Liver (tissue), 9 donors: ENCODE data around the gene WDR31. TPM values are rescaled to one million over a fixed set of nuclear protein-coding genes. Genes with fewer than 3 reads are reported as not detected.

ENCODE experiments used
- DNase-seq: peaks from one replicate; pipeline ENCODE4 v3.0.0-alpha.2; 2017; ENCODE audit warnings: low spot score
- H3K27ac ChIP-seq, 2 donors: one replicate each; pipeline ENCODE4 v1.7.0; 2013; ENCODE audit warnings: inconsistent platforms in 2 of 2, low read length in 2 of 2, control low read depth in 1 of 2, low read depth in 1 of 2, mild to moderate bottlenecking in 1 of 2
- H3K27me3 ChIP-seq, 4 donors: one replicate each; pipeline versions ENCODE4 v1.6.1 to v1.7.0; 2013; ENCODE audit warnings: low read length in 3 of 4, inconsistent platforms in 1 of 4, mild to moderate bottlenecking in 1 of 4, moderate library complexity in 1 of 4; ENCODE audit not compliant: control insufficient read depth in 4 of 4, insufficient read depth in 4 of 4
- H3K36me3 ChIP-seq, 4 donors: one replicate each; pipeline versions ENCODE4 v1.6.1 to v1.7.0; 2013; ENCODE audit warnings: low read length in 3 of 4, mild to moderate bottlenecking in 3 of 4, low read depth in 1 of 4, moderate library complexity in 1 of 4; ENCODE audit not compliant: control insufficient read depth in 4 of 4, insufficient read depth in 3 of 4
- H3K4me1 ChIP-seq, 4 donors: one replicate each; pipeline versions ENCODE4 v1.6.1 to v1.7.0; 2013; ENCODE audit warnings: low read length in 3 of 4, mild to moderate bottlenecking in 3 of 4, moderate library complexity in 1 of 4; ENCODE audit not compliant: control insufficient read depth in 4 of 4, insufficient read depth in 4 of 4
- H3K4me3 ChIP-seq, 3 donors: one replicate each; pipeline versions ENCODE4 v1.6.1 to v1.7.0; 2013; ENCODE audit warnings: low read length in 3 of 3, control low read depth in 1 of 3, low read depth in 1 of 3, mild to moderate bottlenecking in 1 of 3
- H3K9ac ChIP-seq, 2 donors: one replicate each; pipeline ENCODE4 v1.7.0; 2013; ENCODE audit warnings: low read length in 2 of 2, mild to moderate bottlenecking in 2 of 2, moderate library complexity in 2 of 2, control low read depth in 1 of 2, low read depth in 1 of 2
- H3K9me3 ChIP-seq, 4 donors: one replicate each; pipeline versions ENCODE4 v1.6.1 to v1.7.0; 2013; ENCODE audit warnings: low read length in 3 of 4; ENCODE audit not compliant: control insufficient read depth in 4 of 4
- CTCF ChIP-seq: fragments of 150-350 bp; IDR thresholded peaks from 2 replicates; pipeline ENCODE4 v1.5.1; 2017; ENCODE audit warnings: improper control_type of control experiment, low read depth, low read length; ENCODE audit not compliant: missing input control
- EGR1 ChIP-seq, 2 donors: IDR thresholded peaks; 2 replicates each; pipeline ENCODE4 v1.6.1; 2016 to 2018; ENCODE audit warnings: antibody characterized with exemption in 2 of 2, low read depth in 2 of 2
- FOXA1 ChIP-seq: IDR thresholded peaks from 2 replicates; pipeline ENCODE4 v1.6.1; 2016; ENCODE audit warnings: antibody characterized with exemption
- FOXA2 ChIP-seq: IDR thresholded peaks from 2 replicates; pipeline ENCODE4 v1.6.1; 2016; ENCODE audit warnings: antibody characterized with exemption
- GABPA ChIP-seq, 2 donors: IDR thresholded peaks in 1 of 2; conservative IDR thresholded peaks in 1 of 2; 2 replicates each; pipeline ENCODE4 v1.6.1; 2016; ENCODE audit warnings: antibody characterized with exemption in 2 of 2, mild to moderate bottlenecking in 1 of 2, moderate library complexity in 1 of 2
- HNF4A ChIP-seq, 2 donors: conservative IDR thresholded peaks; 2 replicates each; pipeline ENCODE4 v1.6.1; 2016; ENCODE audit warnings: antibody characterized with exemption in 2 of 2, mild to moderate bottlenecking in 2 of 2
- HNF4G ChIP-seq: IDR thresholded peaks from 2 replicates; pipeline ENCODE4 v1.6.1; 2016; ENCODE audit warnings: antibody characterized with exemption
- JUND ChIP-seq, 2 donors: IDR thresholded peaks; 2 replicates each; pipeline ENCODE4 v1.6.1; 2016; ENCODE audit warnings: antibody characterized with exemption in 2 of 2
- MAX ChIP-seq: IDR thresholded peaks from 2 replicates; pipeline ENCODE4 v1.6.1; 2016; ENCODE audit warnings: antibody characterized with exemption
- NR2F2 ChIP-seq: IDR thresholded peaks from 2 replicates; pipeline ENCODE4 v1.6.1; 2016; ENCODE audit warnings: antibody characterized with exemption
- RAD21 ChIP-seq, 2 donors: IDR thresholded peaks; 2 replicates each; pipeline ENCODE4 v1.6.1; 2016; ENCODE audit warnings: antibody characterized with exemption in 2 of 2, mild to moderate bottlenecking in 2 of 2
- REST ChIP-seq: IDR thresholded peaks from 2 replicates; pipeline ENCODE4 v1.6.1; 2016; ENCODE audit warnings: antibody characterized with exemption, mild to moderate bottlenecking
- RXRA ChIP-seq, 2 donors: IDR thresholded peaks; 2 replicates each; pipeline ENCODE4 v1.6.1; 2017 to 2018; ENCODE audit warnings: antibody characterized with exemption in 2 of 2, mild to moderate bottlenecking in 1 of 2
- SP1 ChIP-seq: IDR thresholded peaks from 2 replicates; pipeline ENCODE4 v1.6.1; 2018; ENCODE audit warnings: antibody characterized with exemption, mild to moderate bottlenecking
- TAF1 ChIP-seq: conservative IDR thresholded peaks from 2 replicates; pipeline ENCODE4 v1.6.1; 2016; ENCODE audit warnings: antibody characterized with exemption, mild to moderate bottlenecking
- YY1 ChIP-seq: IDR thresholded peaks from 2 replicates; pipeline ENCODE4 v1.6.1; 2016; ENCODE audit warnings: antibody characterized with exemption, mild to moderate bottlenecking
- WGBS: extraction: QIAGEN DNeasy Blood & Tissue Kit; methylation state at CpG from one replicate; pipeline ENCODE4 v1.1.7; 2013; 5-methylcytosine and 5-hydroxymethylcytosine counted together
- polyA plus RNA-seq, 2 donors: library from polyadenylated mRNA; stranded (reverse) in 1 of 2; unstranded in 1 of 2; fragments of 200-250 nt in 1 of 2; fragments of >200 nt in 1 of 2; fragmentation: Nextera tagmentation in 1 of 2; extraction: Ambion mirVana in 1 of 2; gene quantifications; one replicate each; pipeline versions ENCODE4 v1.2.1 to v1.2.3, GENCODE V29; 2013 to 2015
- total RNA-seq, 2 donors: library from RNA; depleted of rRNA; stranded (reverse); fragments of >200 nt; gene quantifications; one replicate each; pipeline ENCODE4 v1.2.3, GENCODE V29; 2014
- donor health status: healthy.
- donor health status: healthy.
- donor health status: healthy.
- donor health status: healthy.
- donor health status: healthy.

WDR31 gene
- total and polyA plus RNA-seq, 4 donors, result 1.1 to 3.2 (median 1.2) TPM

GRCh38 chr9:113370806-113371325, 30.8 kb upstream of the WDR31 start:
- Histone ChIP-seq H3K36me3 (peaks cover 5 to 17% (median 10%) of the 10 kb centered on the region in 4 donors), H3K27ac (no peak overlapping the region), H3K4me3 (no peak overlapping the region), H3K27me3 (no peaks in the 10 kb centered on the region), H3K4me1 (peaks cover 4 to 65% (median 48%) of the 10 kb centered on the region in 4 donors), H3K9me3 (no peaks in the 10 kb centered on the region), H3K9ac (no peak overlapping the region)
- 64% methylated on average over 8 of the region's 8 CpGs for WGBS
- no peak for TF ChIP-seq FOXA1
- no peak for TF ChIP-seq CTCF
- no peak for TF ChIP-seq RAD21 (IDR thresholded peaks at IDR 0.05)
- no peak for TF ChIP-seq YY1
- no peak for TF ChIP-seq TAF1
- no peak for TF ChIP-seq JUND (IDR thresholded peaks at IDR 0.05)
- no peak for TF ChIP-seq GABPA (IDR thresholded peaks at IDR 0.05 in 1 of 2, conservative IDR thresholded peaks at IDR 0.05 in 1 of 2)
- no peak for TF ChIP-seq MAX
- no peak for TF ChIP-seq RXRA (IDR thresholded peaks at IDR 0.05)
- no peak for TF ChIP-seq REST
- no peak for TF ChIP-seq SP1
- TF ChIP-seq EGR1 (IDR thresholded peaks at IDR 0.05; ENCODE audit: low read depth in 2 of 2), result no peak
- no peak for TF ChIP-seq HNF4G
- no peak for TF ChIP-seq FOXA2
- no peak for DNase-seq

GRCh38 chr9:113369855-113370140, 29.7 kb upstream of the WDR31 start:
- no peak overlapping the region for H3K27ac ChIP-seq
- H3K9ac ChIP-seq, result no peak overlapping the region
- no peaks in the 10 kb centered on the region for H3K9me3 ChIP-seq
- H3K27me3 ChIP-seq, result no peaks in the 10 kb centered on the region
- 36% methylated on average over 11 of the region's 11 CpGs for WGBS
- H3K4me3 ChIP-seq, result peak overlapping the region in 1 of 3 donors; percentile 29
- peaks cover 5 to 17% (median 10%) of the 10 kb centered on the region in 4 donors for H3K36me3 ChIP-seq
- TF ChIP-seq FOXA2 (no peak), RXRA (IDR thresholded peaks at IDR 0.05) (no peak), FOXA1 (no peak), NR2F2 (no peak), HNF4A (conservative IDR thresholded peaks at IDR 0.05) (no peak)
- peaks cover 4 to 55% (median 39%) of the 10 kb centered on the region in 4 donors for H3K4me1 ChIP-seq
- DNase-seq, result no peak
